ENCODE results near the gene GPR176. TPM values are rescaled to one million over a fixed set of nuclear protein-coding genes. Genes with fewer than 3 reads are reported as not detected.
A peak's percentile ranks its signal among the peaks of the same experiment; 100 is the strongest.

Gene GPR176
- polyA plus RNA-seq, 3 donors, result 14.9 to 16.4 (median 15.1) TPM

- DNase-seq, result no peak
Observed at GRCh38 chr15:39785841-39786240, 134.2 kb downstream of the GPR176 start.

- DNase-seq, result no peak
Observed at GRCh38 chr15:39785139-39785538, 134.9 kb downstream of the GPR176 start.

- no peak for DNase-seq
Observed at GRCh38 chr15:39784638-39785037, 135.4 kb downstream of the GPR176 start.

GRCh38 chr15:39784125-39784524 lies 135.9 kb downstream of the GPR176 start:
- DNase-seq, result no peak

- DNase-seq, result no peak
Observed at GRCh38 chr15:39783244-39783820, 136.7 kb downstream of the GPR176 start.

GRCh38 chr15:39782441-39783138 lies 137.5 kb downstream of the GPR176 start, which contains the start of gene FSIP1:
Gene FSIP1, minus strand, starts transcription at chr15:39782841. Its CDS starts 6,317 bp downstream, at chr15:39776524.
- peak; percentile 96 for DNase-seq

- DNase-seq, result no peak
Observed at GRCh38 chr15:39781967-39782302, 138.1 kb downstream of the GPR176 start.

GRCh38 chr15:39781147-39781966 lies 138.7 kb downstream of the GPR176 start:
- no peak for DNase-seq

GRCh38 chr15:39778021-39778420 lies 142.0 kb downstream of the GPR176 start:
- peak; percentile 57 for DNase-seq

GRCh38 chr15:39777496-39777895 lies 142.6 kb downstream of the GPR176 start:
- DNase-seq, result no peak

- DNase-seq, result no peak
Observed at GRCh38 chr15:39776068-39776467, 144.0 kb downstream of the GPR176 start.

GRCh38 chr15:39774688-39775267 lies 145.3 kb downstream of the GPR176 start:
- no peak for DNase-seq

GRCh38 chr15:39770748-39771689 lies 149.0 kb downstream of the GPR176 start:
- DNase-seq, result no peak

- no peak for DNase-seq
Observed at GRCh38 chr15:39767921-39768320, 152.1 kb downstream of the GPR176 start.

GRCh38 chr15:39761006-39761405 lies 159.1 kb downstream of the GPR176 start:
- no peak for DNase-seq

GRCh38 chr15:39756806-39757522 lies 163.1 kb downstream of the GPR176 start:
- DNase-seq, result peak; percentile 65

GRCh38 chr15:39752991-39753390 lies 167.1 kb downstream of the GPR176 start:
- no peak for DNase-seq

GRCh38 chr15:39752246-39752645 lies 167.8 kb downstream of the GPR176 start:
- no peak for DNase-seq
